ENCODE results near the gene PAK6.

PAK6 gene

GRCh38 chr15:40238532-40239403 lies at the start of gene PAK6:
Gene PAK6, plus strand, starts transcription at chr15:40239063. Its CDS starts 25,723 bp downstream, at chr15:40264786.
- DNase-seq (ENCODE audit: low read depth, low spot score) = no peak

GRCh38 chr15:40190591-40190990 lies 48.3 kb upstream of the PAK6 start:
- no peak for DNase-seq (ENCODE audit: low read depth, low spot score)

- no peak for DNase-seq (ENCODE audit: low read depth, low spot score)
Measured at GRCh38 chr15:40192942-40193341, 45.9 kb upstream of the PAK6 start.

GRCh38 chr15:40197434-40197833 lies 41.4 kb upstream of the PAK6 start:
- DNase-seq (ENCODE audit: low read depth, low spot score) = no peak

- DNase-seq (ENCODE audit: low read depth, low spot score) = no peak
Measured at GRCh38 chr15:40198355-40199085, 40.3 kb upstream of the PAK6 start.

GRCh38 chr15:40204100-40204499 lies 34.8 kb upstream of the PAK6 start:
- no peak for DNase-seq (ENCODE audit: low read depth, low spot score)

GRCh38 chr15:40217166-40217824 lies 21.6 kb upstream of the PAK6 start:
- DNase-seq (ENCODE audit: low read depth, low spot score) = peak; percentile 45

GRCh38 chr15:40219801-40220200 lies 19.1 kb upstream of the PAK6 start:
- DNase-seq (ENCODE audit: low read depth, low spot score) = no peak

GRCh38 chr15:40222131-40222530 lies 16.7 kb upstream of the PAK6 start:
- DNase-seq (ENCODE audit: low read depth, low spot score) = no peak

- DNase-seq (ENCODE audit: low read depth, low spot score) = no peak
Measured at GRCh38 chr15:40226736-40227135, 12.1 kb upstream of the PAK6 start.

GRCh38 chr15:40229316-40229715 lies 9.5 kb upstream of the PAK6 start:
- DNase-seq (ENCODE audit: low read depth, low spot score) = no peak

GRCh38 chr15:40229956-40230355 lies 8.9 kb upstream of the PAK6 start:
- DNase-seq (ENCODE audit: low read depth, low spot score) = no peak

GRCh38 chr15:40232625-40233070 lies 6.2 kb upstream of the PAK6 start:
- DNase-seq (ENCODE audit: low read depth, low spot score) = no peak

GRCh38 chr15:40233727-40234577 lies 4.9 kb upstream of the PAK6 start:
- DNase-seq (ENCODE audit: low read depth, low spot score) = no peak

GRCh38 chr15:40234783-40235182 lies 4.1 kb upstream of the PAK6 start:
- no peak for DNase-seq (ENCODE audit: low read depth, low spot score)

- no peak for DNase-seq (ENCODE audit: low read depth, low spot score)
Measured at GRCh38 chr15:40235201-40235885, 3.5 kb upstream of the PAK6 start.

- no peak for DNase-seq (ENCODE audit: low read depth, low spot score)
Measured at GRCh38 chr15:40239404-40239692, 485 bp downstream of the PAK6 start.

- DNase-seq (ENCODE audit: low read depth, low spot score) = no peak
Measured at GRCh38 chr15:40239693-40240618, 1.1 kb downstream of the PAK6 start.

GRCh38 chr15:40240619-40241221 lies 1.9 kb downstream of the PAK6 start:
- no peak for DNase-seq (ENCODE audit: low read depth, low spot score)
